WTC11 (cell line): ENCODE data around the gene RFLNA.

ENCODE experiments used
- ATF1 ChIP-seq: sonication (generic); formaldehyde crosslinking; IDR thresholded peaks from 2 replicates; pipeline ENCODE4 v1.8.1; 2023; ENCODE audit warnings: mild to moderate bottlenecking, moderate library complexity, missing genetic modification reagents
- CREM ChIP-seq: sonication (generic); formaldehyde crosslinking; IDR thresholded peaks from 2 replicates; pipeline ENCODE4 v1.8.1; 2022; ENCODE audit warnings: mild to moderate bottlenecking, missing genetic modification reagents, moderate library complexity
- CTCF ChIP-seq: fragments of 200-600 bp; IDR thresholded peaks from 2 replicates; pipeline ENCODE4 v1.8.0; 2022; ENCODE audit warnings: antibody characterized with exemption
- E2F1 ChIP-seq: sonication (generic); formaldehyde crosslinking; IDR thresholded peaks from 2 replicates; pipeline ENCODE4 v1.8.0; 2022; ENCODE audit warnings: mild to moderate bottlenecking, missing genetic modification reagents
- E2F5 ChIP-seq: sonication (generic); formaldehyde crosslinking; IDR thresholded peaks from 2 replicates; pipeline ENCODE4 v1.8.1; 2022; ENCODE audit warnings: mild to moderate bottlenecking, moderate library complexity, missing genetic modification reagents
- ETV6 ChIP-seq: sonication (generic); formaldehyde crosslinking; IDR thresholded peaks from 2 replicates; pipeline ENCODE4 v1.8.1; 2022; ENCODE audit warnings: mild to moderate bottlenecking, missing genetic modification reagents
- FOXP1 ChIP-seq: sonication (generic); formaldehyde crosslinking; IDR thresholded peaks from 2 replicates; pipeline ENCODE4 v1.8.0; 2022; ENCODE audit warnings: missing genetic modification reagents, mild to moderate bottlenecking, moderate library complexity, borderline replicate concordance
- GABPB1 ChIP-seq: sonication (generic); formaldehyde crosslinking; IDR thresholded peaks from 2 replicates; pipeline ENCODE4 v1.8.1; 2023; ENCODE audit warnings: mild to moderate bottlenecking, missing genetic modification reagents
- MAX ChIP-seq: sonication (generic); formaldehyde crosslinking; IDR thresholded peaks from 2 replicates; pipeline ENCODE4 v1.8.0; 2022; ENCODE audit warnings: mild to moderate bottlenecking, missing genetic modification reagents
- SMAD3 ChIP-seq: sonication (generic); formaldehyde crosslinking; IDR thresholded peaks from 2 replicates; pipeline ENCODE4 v1.8.0; 2022; ENCODE audit warnings: missing genetic modification reagents, mild to moderate bottlenecking, borderline replicate concordance
- ZNF532 ChIP-seq: fragments of 250-450 bp; sonication (Bioruptor Pico); IDR thresholded peaks from 2 replicates; pipeline ENCODE4 v1.9.0; 2021; ENCODE audit warnings: mild to moderate bottlenecking, borderline replicate concordance
- TF ChIP-seq, protein P1 (sequence below): sonication (generic); formaldehyde crosslinking; IDR thresholded peaks from 2 replicates; pipeline ENCODE4 v1.8.1; 2022; ENCODE audit warnings: low read depth, mild to moderate bottlenecking, moderate library complexity, missing genetic modification reagents, borderline replicate concordance

DNA sequence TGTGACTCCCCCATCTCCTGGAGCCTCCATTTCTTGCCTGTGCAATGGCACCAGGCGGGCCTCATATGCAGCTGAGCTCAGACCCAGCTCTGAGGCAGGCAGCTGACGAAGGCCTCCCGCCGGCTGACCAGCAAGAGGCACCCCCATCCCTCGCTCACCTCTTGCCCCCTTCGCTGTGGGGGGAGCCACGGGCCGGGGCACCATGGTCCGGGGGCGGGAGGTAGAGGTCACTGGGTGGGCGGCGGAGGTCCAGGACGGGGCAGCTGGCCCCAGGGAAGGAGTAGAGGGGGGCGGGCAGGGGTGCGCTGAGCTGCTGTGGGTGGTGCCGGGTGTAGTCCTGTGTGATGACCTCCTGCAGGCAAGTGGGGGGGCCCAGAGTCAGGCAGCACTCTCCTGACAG is 39.4 kb downstream of the RFLNA start:
- TF ChIP-seq CTCF = no peak
- TF ChIP-seq ETV6 (CRISPR knock-in tag) = no peak
- TF ChIP-seq SMAD3 = no peak
- TF ChIP-seq, protein P1, sequence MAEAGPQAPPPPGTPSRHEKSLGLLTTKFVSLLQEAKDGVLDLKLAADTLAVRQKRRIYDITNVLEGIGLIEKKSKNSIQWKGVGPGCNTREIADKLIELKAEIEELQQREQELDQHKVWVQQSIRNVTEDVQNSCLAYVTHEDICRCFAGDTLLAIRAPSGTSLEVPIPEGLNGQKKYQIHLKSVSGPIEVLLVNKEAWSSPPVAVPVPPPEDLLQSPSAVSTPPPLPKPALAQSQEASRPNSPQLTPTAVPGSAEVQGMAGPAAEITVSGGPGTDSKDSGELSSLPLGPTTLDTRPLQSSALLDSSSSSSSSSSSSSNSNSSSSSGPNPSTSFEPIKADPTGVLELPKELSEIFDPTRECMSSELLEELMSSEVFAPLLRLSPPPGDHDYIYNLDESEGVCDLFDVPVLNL = no peak
- TF ChIP-seq E2F5 (CRISPR knock-in tag) = no peak
- TF ChIP-seq CREM (CRISPR knock-in tag) = no peak
- no peak for TF ChIP-seq GABPB1 (CRISPR knock-in tag)
- TF ChIP-seq ATF1 (CRISPR knock-in tag) = no peak
- no peak for TF ChIP-seq MAX (CRISPR knock-in tag)
- TF ChIP-seq ZNF532 (CRISPR knock-in tag) = no peak
- no peak for TF ChIP-seq FOXP1 (CRISPR knock-in tag)
- no peak for TF ChIP-seq E2F1 (CRISPR knock-in tag)
